H1 (cell line): ENCODE measurements around the gene SPATS2. TPM values are rescaled to one million over a fixed set of nuclear protein-coding genes. Genes with fewer than 3 reads are reported as not detected.

ENCODE experiments used
- CTCF ChIA-PET: fragments of 300-600 bp; sonication (Branson Sonifier 250); formaldehyde crosslinking; loops from one replicate; lab custom pipeline; 2021; ENCODE audit not compliant: partially characterized antibody; lab: Charles Lee
- POLR2A ChIA-PET: fragments of 300-600 bp; sonication (Branson Sonifier 250); formaldehyde crosslinking; loops from one replicate; lab custom pipeline; 2021; ENCODE audit warnings: inconsistent platforms; ENCODE audit not compliant: partially characterized antibody; lab: Charles Lee
- DNase-seq, 2 experiments: peaks; one replicate each; pipeline versions ENCODE4 v3.0.0 to v3.0.0-alpha.2; 2010 to 2022; ENCODE audit warnings: low spot score in 2 of 2, low read depth in 1 of 2, mixed read lengths in 1 of 2
- FAIRE-seq: peaks from 2 replicates; lab custom pipeline; 2011; peaks lifted over from hg19 to GRCh38; lab: Jason Lieb, UNC
- H2AFZ ChIP-seq: 2 replicates; pipeline ENCODE4 v1.8.1; 2012; ENCODE audit warnings: low read length, inconsistent platforms
- H2AK5ac ChIP-seq: 2 replicates; pipeline ENCODE4 v1.6.1; 2013; ENCODE audit warnings: low read depth, low read length
- H2BK120ac ChIP-seq: replicated peaks from 2 replicates; pipeline ENCODE3; 2013; ENCODE audit warnings: low read depth, low read length, inconsistent platforms
- H2BK12ac ChIP-seq: 2 replicates; pipeline ENCODE4 v1.6.1; 2013; ENCODE audit warnings: low read depth, low read length
- H2BK15ac ChIP-seq: 2 replicates; pipeline ENCODE4 v1.6.1; 2013; ENCODE audit warnings: low read length
- H2BK20ac ChIP-seq: 2 replicates; pipeline ENCODE4 v1.6.1; 2013; ENCODE audit warnings: low read length
- H2BK5ac ChIP-seq: 2 replicates; pipeline ENCODE4 v1.6.1; 2013; ENCODE audit warnings: low read depth, low read length
- H3K14ac ChIP-seq: 2 replicates; pipeline ENCODE4 v1.6.1; 2013; ENCODE audit warnings: inconsistent platforms; ENCODE audit not compliant: insufficient read length
- H3K18ac ChIP-seq: 2 replicates; pipeline ENCODE4 v1.6.1; 2013; ENCODE audit warnings: low read length; ENCODE audit errors: extremely low read depth
- H3K23ac ChIP-seq: 2 replicates; pipeline ENCODE4 v1.6.1; 2013; ENCODE audit warnings: inconsistent platforms; ENCODE audit not compliant: insufficient read length
- H3K23me2 ChIP-seq: 2 replicates; pipeline ENCODE4 v1.6.1; 2013; ENCODE audit warnings: low read depth, low read length
- H3K27ac ChIP-seq: 2 replicates; pipeline ENCODE4 v1.6.1; 2011; ENCODE audit warnings: low read depth, low read length, inconsistent platforms
- H3K27me3 ChIP-seq, 4 experiments: replicated peaks in 1 of 4; 1 replicate in 1 of 4; 2 replicates in 3 of 4; pipeline versions ENCODE4 v1.6.1 to v1.8.1; 2011 to 2013; ENCODE audit warnings: low read length in 3 of 4, mild to moderate bottlenecking in 3 of 4, inconsistent platforms in 2 of 4, mixed read lengths in 2 of 4, moderate library complexity in 1 of 4; ENCODE audit not compliant: control insufficient read depth in 3 of 4, insufficient read depth in 3 of 4; ENCODE audit errors: extremely low read depth in 1 of 4
- H3K36me3 ChIP-seq, 4 experiments: 2 replicates each; pipeline versions ENCODE4 v1.6.1 to v1.8.1; 2011 to 2013; ENCODE audit warnings: mild to moderate bottlenecking in 4 of 4, low read length in 3 of 4, moderate library complexity in 2 of 4, control low read depth in 1 of 4, inconsistent platforms in 1 of 4; ENCODE audit not compliant: insufficient read depth in 4 of 4, control insufficient read depth in 2 of 4
- H3K4ac ChIP-seq: replicated peaks from 2 replicates; pipeline ENCODE3; 2013; ENCODE audit warnings: low read length, low read depth, mixed read lengths, inconsistent platforms; ENCODE audit not compliant: insufficient read length
- H3K4me1 ChIP-seq, 4 experiments: replicated peaks in 1 of 4; 1 replicate in 1 of 4; 2 replicates in 3 of 4; pipeline versions ENCODE4 v1.6.1 to v1.8.1; 2011 to 2013; ENCODE audit warnings: low read length in 3 of 4, inconsistent platforms in 2 of 4, mixed read lengths in 1 of 4; ENCODE audit not compliant: insufficient read depth in 4 of 4, control insufficient read depth in 3 of 4
- H3K4me2 ChIP-seq, 2 experiments: 2 replicates each; pipeline versions ENCODE4 v1.6.1 to v1.8.1; 2011 to 2013; ENCODE audit warnings: low read depth in 2 of 2, low read length in 2 of 2, control low read depth in 1 of 2, inconsistent platforms in 1 of 2, mild to moderate bottlenecking in 1 of 2; ENCODE audit not compliant: insufficient read depth in 1 of 2
- H3K4me3 ChIP-seq, 4 experiments: fragments of 200-600, 300-600 bp in 1 of 4; sonication (generic), shearing (Covaris generic), sonication (Bioruptor Twin) in 1 of 4; 2 replicates each; pipeline versions ENCODE4 v1.5.1 to v1.8.1; 2011 to 2016; ENCODE audit warnings: low read length in 4 of 4, low read depth in 3 of 4, control low read depth in 2 of 4, inconsistent platforms in 2 of 4, mild to moderate bottlenecking in 2 of 4, mixed read lengths in 1 of 4, moderate library complexity in 1 of 4; ENCODE audit not compliant: insufficient read depth in 2 of 4; ENCODE audit errors: extremely low read depth in 1 of 4
- H3K56ac ChIP-seq: replicated peaks from 2 replicates; pipeline ENCODE3; 2013; ENCODE audit warnings: low read depth, mild to moderate bottlenecking, mixed read lengths, low read length, inconsistent platforms; ENCODE audit not compliant: insufficient read length
- H3K79me1 ChIP-seq: 2 replicates; pipeline ENCODE4 v1.6.1; 2013; ENCODE audit warnings: low read depth, low read length, control low read depth
- H3K79me2 ChIP-seq, 2 experiments: 2 replicates each; pipeline versions ENCODE4 v1.6.1 to v1.8.1; 2012 to 2013; ENCODE audit warnings: low read length in 2 of 2, mild to moderate bottlenecking in 2 of 2, inconsistent platforms in 1 of 2; ENCODE audit not compliant: insufficient read depth in 2 of 2, control insufficient read depth in 1 of 2
- H3K9ac ChIP-seq, 4 experiments: replicated peaks in 1 of 4; 1 replicate in 1 of 4; 2 replicates in 3 of 4; pipeline versions ENCODE4 v1.6.1 to v1.8.1; 2011 to 2013; ENCODE audit warnings: low read depth in 3 of 4, low read length in 3 of 4, control low read depth in 2 of 4, mild to moderate bottlenecking in 2 of 4, moderate library complexity in 2 of 4, inconsistent platforms in 1 of 4; ENCODE audit errors: extremely low read depth in 1 of 4
- H3K9me3 ChIP-seq, 2 experiments: 2 replicates each; pipeline versions ENCODE4 v1.6.1 to v1.8.1; 2012 to 2013; ENCODE audit warnings: mild to moderate bottlenecking in 2 of 2, moderate library complexity in 2 of 2, control low read depth in 1 of 2, inconsistent platforms in 1 of 2, low read depth in 1 of 2, low read length in 1 of 2, mixed read lengths in 1 of 2; ENCODE audit not compliant: insufficient read depth in 2 of 2
- H4K20me1 ChIP-seq, 2 experiments: replicated peaks in 1 of 2; 2 replicates each; pipeline versions ENCODE3 to v1.8.1; 2011 to 2013; ENCODE audit warnings: inconsistent platforms in 2 of 2, low read length in 2 of 2, mild to moderate bottlenecking in 1 of 2; ENCODE audit not compliant: insufficient read depth in 2 of 2, control insufficient read depth in 1 of 2
- H4K5ac ChIP-seq: 2 replicates; pipeline ENCODE4 v1.6.1; 2013; ENCODE audit warnings: low read length, low read depth, mixed read lengths, inconsistent platforms; ENCODE audit not compliant: insufficient read length
- H4K8ac ChIP-seq: 2 replicates; pipeline ENCODE4 v1.8.0; 2013; ENCODE audit warnings: mild to moderate bottlenecking, moderate library complexity, low read length, inconsistent platforms; ENCODE audit not compliant: insufficient read depth; ENCODE audit errors: extremely low read depth
- H4K91ac ChIP-seq: replicated peaks from 2 replicates; pipeline ENCODE3; 2013; ENCODE audit warnings: low read length, mixed read lengths, inconsistent platforms; ENCODE audit not compliant: insufficient read length
- EP300 ChIP-seq, 2 experiments: IDR thresholded peaks; 1 replicate in 1 of 2; 2 replicates in 1 of 2; pipeline ENCODE4 v1.6.1; 2011 to 2012; ENCODE audit warnings: low read depth in 2 of 2, low read length in 2 of 2, mild to moderate bottlenecking in 2 of 2, borderline replicate concordance in 1 of 2, inconsistent platforms in 1 of 2, moderate library complexity in 1 of 2
- PHF8 ChIP-seq: fragments of 200-600 bp; sonication (generic); conservative IDR thresholded peaks from 2 replicates; pipeline ENCODE4 v1.7.1; 2012; ENCODE audit warnings: low read depth, mild to moderate bottlenecking, inconsistent platforms, low read length, moderate library complexity
- RXRA ChIP-seq: IDR thresholded peaks from 2 replicates; pipeline ENCODE4 v1.6.1; 2011; ENCODE audit warnings: low read depth, mild to moderate bottlenecking, low read length, moderate library complexity; ENCODE audit not compliant: insufficient read depth
- WGBS, 2 experiments: shearing (Covaris generic) in 1 of 2; methylation state at CpG; one replicate each; pipeline versions ENCODE4 v1.1.6 to v1.1.7; 2013 to 2015; ENCODE audit warnings: low lambda C conversion rate in 2 of 2, mixed read lengths in 2 of 2, inconsistent platforms in 1 of 2, low coverage in 1 of 2, missing lambda C conversion rate in 1 of 2; ENCODE audit not compliant: insufficient replicate concordance in 2 of 2, insufficient coverage in 1 of 2, insufficient read length in 1 of 2; ENCODE audit errors: extremely low coverage in 1 of 2, missing lambda C conversion rate in 1 of 2; 5-methylcytosine and 5-hydroxymethylcytosine counted together
- polyA plus RNA-seq, 7 experiments: library from polyadenylated mRNA; depleted of rRNA in 3 of 7; stranded (reverse) in 5 of 7; unstranded in 2 of 7; fragments of >200 nt in 5 of 7; fragments of 200-250 nt in 2 of 7; gene quantifications; 1 replicate in 5 of 7; 2 replicates in 1 of 7; 4 replicates in 1 of 7; pipeline versions ENCODE4 v1.2.1 to v1.2.3, GENCODE V29; 2011 to 2013; ENCODE audit warnings: missing spikeins in 2 of 7, mixed read lengths in 2 of 7
- total RNA-seq: library from RNA; stranded (reverse); fragmentation: NEBNext Ultra II Directional; extraction: Animal tissue kit (Norgen Biotek cat#: 25700); gene quantifications from 2 replicates; pipeline ENCODE4 v1.2.1, GENCODE V29; 2021

SPATS2 gene
- total and polyA plus RNA-seq, 2 of the 8 experiments (the other 6 are each of a cell fraction or from before 2014, with no cell fraction given) = 19.2 to 24.5 TPM

DNA sequence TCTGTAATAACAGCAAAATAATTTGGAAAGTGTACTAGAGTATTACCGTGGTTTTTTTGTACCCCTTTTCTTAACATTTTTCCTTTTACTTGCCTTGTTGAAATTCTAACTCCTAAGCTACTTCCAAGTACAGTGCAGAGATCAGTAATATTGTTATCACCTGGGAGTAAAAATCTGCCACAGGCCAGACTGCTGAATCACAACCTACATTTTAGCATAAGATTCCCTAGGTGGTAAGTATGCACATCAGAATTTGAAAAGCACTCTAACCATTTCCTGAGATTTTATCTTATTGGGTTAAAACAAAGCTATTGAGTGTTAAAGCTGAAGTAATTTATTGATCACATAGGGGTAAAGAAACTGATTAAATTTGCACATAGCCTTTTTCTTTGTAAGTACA lies 116.4 kb downstream of the SPATS2 start:
- POLR2A ChIA-PET = interaction anchor here (1.5 kb wide), 1 partner anchor 46 kb away, joined by 3 read pairs; no protein-coding TSS in a partner anchor
- no peak overlapping the region for H2AK5ac ChIP-seq
- peak overlapping the region in 1 of 4 experiments; percentile 12; a peak in 2 of 8 replicates for H3K4me3 ChIP-seq
- no peaks in the 10 kb centered on the region for H4K20me1 ChIP-seq
- no peak overlapping the region for H2AFZ ChIP-seq
- no peaks in the 10 kb centered on the region for H3K36me3 ChIP-seq
- FAIRE-seq (no peak), DNase-seq (no peak)
- H3K9me3 ChIP-seq = no peaks in the 10 kb centered on the region
- CTCF ChIA-PET = interaction anchor here (0.6 to 3.3 kb wide), 9 partner anchors 10 to 152 kb away, joined by 3 to 21 read pairs (median 3); no protein-coding TSS in a partner anchor
- no peak overlapping the region for H3K9ac ChIP-seq
- H3K27me3 ChIP-seq = no peaks in the 10 kb centered on the region
- no peak overlapping the region for H4K8ac ChIP-seq
- no peak overlapping the region for H2BK20ac ChIP-seq
- no peaks in the 10 kb centered on the region for H3K23me2 ChIP-seq
- H3K27ac ChIP-seq = no peak overlapping the region
- no peak overlapping the region for H3K23ac ChIP-seq
- H2BK12ac ChIP-seq = no peak overlapping the region
- 35% methylated on average over 1 of the region's 1 CpG; no CpG with 5 or more reads in 1 of the 2 experiments for WGBS, 2 experiments
- peaks cover 6 to 21% (median 15%) of the 10 kb centered on the region in 4 experiments for H3K4me1 ChIP-seq
- H3K18ac ChIP-seq = no peak overlapping the region
- H3K79me1 ChIP-seq = no peaks in the 10 kb centered on the region; the same call in 1 of the 2 replicates
- no peak overlapping the region for H2BK5ac ChIP-seq
- no peak overlapping the region for H2BK120ac ChIP-seq
- no peak overlapping the region for H3K4ac ChIP-seq
- no peak overlapping the region for H3K14ac ChIP-seq
- peak overlapping the region in 1 of 2 experiments; percentile 27; a peak in 3 of 4 replicates for H3K4me2 ChIP-seq
- no peaks in the 10 kb centered on the region for H3K79me2 ChIP-seq
- H2BK15ac ChIP-seq = no peak overlapping the region
- no peak overlapping the region for H4K5ac ChIP-seq
- no peak overlapping the region for H3K56ac ChIP-seq
- H4K91ac ChIP-seq = no peak overlapping the region
- no peak for TF ChIP-seq PHF8
- TF ChIP-seq RXRA = no peak
- TF ChIP-seq EP300 (IDR thresholded peaks at IDR 0.05; ENCODE audit: borderline replicate concordance in 1 of 2, low read depth in 2 of 2, low read length in 2 of 2) = no peak
